Measurements from ENCODE around the gene CATSPERE.
"Not testable (repeated sequence)": the region's sequence is repeated elsewhere in the genome, so short reads cannot be mapped to it uniquely, and the experiment has no call there.

Gene CATSPERE

GRCh38 chr1:244659694-244660093 lies 198.6 kb downstream of the CATSPERE start:
- FAIRE-seq = no peak
- DNase-seq (ENCODE audit: insufficient read length, low spot score) = no peak

DNA sequence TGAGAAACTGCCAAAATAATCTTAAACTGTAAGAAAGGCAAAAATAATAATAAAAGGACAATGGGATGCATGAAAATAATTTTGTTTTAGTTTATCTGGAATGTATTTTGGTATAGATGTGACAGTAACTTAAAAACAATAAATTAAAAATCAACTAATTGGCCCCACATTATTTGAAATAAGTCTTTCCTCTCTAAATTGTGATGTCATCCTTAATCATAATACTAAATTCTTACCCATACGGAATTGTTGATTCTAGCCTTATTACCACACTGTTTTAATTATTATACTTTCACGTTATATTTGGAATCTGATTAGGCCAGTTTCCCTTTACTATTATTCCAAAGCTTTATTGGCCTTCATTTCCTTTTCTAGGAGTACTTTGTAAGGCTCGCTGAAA lies 199.5 kb downstream of the CATSPERE start:
- FAIRE-seq = no peak
- DNase-seq (ENCODE audit: insufficient read length, low spot score) = no peak

- not testable (repeated sequence) for FAIRE-seq; DNase-seq (ENCODE audit: insufficient read length, low spot score)
Measured at GRCh38 chr1:244661569-244662312, 200.7 kb downstream of the CATSPERE start.

GRCh38 chr1:244662599-244662998 lies 201.5 kb downstream of the CATSPERE start:
- DNase-seq (ENCODE audit: insufficient read length, low spot score) (no peak), FAIRE-seq (no peak)

GRCh38 chr1:244664353-244664752 lies 203.3 kb downstream of the CATSPERE start:
- FAIRE-seq = no peak
- DNase-seq (ENCODE audit: insufficient read length, low spot score) = no peak

GRCh38 chr1:244665771-244666217 lies 204.7 kb downstream of the CATSPERE start:
- no peak for DNase-seq (ENCODE audit: insufficient read length, low spot score)
- FAIRE-seq = no peak

DNA sequence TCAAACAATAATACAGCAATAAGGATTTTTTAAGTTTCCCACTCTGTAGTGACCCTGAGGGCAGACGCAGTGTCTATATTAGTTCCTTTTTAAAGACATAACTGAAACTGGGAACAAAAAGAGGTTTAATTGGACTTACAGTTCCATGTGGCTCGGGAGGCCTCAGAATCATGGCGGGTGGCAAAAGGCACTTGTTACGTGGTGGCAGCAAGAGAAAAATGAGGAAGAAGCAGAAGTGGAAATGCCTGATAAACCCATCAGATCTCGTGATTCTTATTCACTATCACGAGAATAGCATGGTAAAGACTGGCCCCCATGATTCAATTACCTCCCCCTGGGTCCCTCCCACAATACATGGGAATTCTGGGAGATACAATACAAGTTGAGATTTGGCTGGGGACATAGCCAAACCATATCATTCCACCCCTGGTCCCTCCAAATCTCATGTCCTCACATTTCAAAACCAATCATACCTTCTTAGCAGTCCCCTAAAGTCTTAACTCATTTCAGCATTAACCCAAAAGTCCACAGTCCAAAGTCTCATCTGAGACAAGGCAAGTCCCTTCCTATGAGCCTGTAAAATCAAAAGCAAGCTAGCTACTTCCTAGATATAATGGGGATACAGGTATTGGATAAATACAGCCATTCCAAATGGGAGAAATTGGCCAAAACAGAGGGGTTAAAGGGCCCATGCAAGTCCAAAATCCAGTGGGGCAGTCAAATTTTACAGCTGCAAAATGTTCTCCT lies 205.8 kb downstream of the CATSPERE start:
- not testable (repeated sequence) for DNase-seq (ENCODE audit: insufficient read length, low spot score); FAIRE-seq

GRCh38 chr1:244667797-244668196 lies 206.7 kb downstream of the CATSPERE start:
- FAIRE-seq (no peak), DNase-seq (ENCODE audit: insufficient read length, low spot score) (no peak)

DNA sequence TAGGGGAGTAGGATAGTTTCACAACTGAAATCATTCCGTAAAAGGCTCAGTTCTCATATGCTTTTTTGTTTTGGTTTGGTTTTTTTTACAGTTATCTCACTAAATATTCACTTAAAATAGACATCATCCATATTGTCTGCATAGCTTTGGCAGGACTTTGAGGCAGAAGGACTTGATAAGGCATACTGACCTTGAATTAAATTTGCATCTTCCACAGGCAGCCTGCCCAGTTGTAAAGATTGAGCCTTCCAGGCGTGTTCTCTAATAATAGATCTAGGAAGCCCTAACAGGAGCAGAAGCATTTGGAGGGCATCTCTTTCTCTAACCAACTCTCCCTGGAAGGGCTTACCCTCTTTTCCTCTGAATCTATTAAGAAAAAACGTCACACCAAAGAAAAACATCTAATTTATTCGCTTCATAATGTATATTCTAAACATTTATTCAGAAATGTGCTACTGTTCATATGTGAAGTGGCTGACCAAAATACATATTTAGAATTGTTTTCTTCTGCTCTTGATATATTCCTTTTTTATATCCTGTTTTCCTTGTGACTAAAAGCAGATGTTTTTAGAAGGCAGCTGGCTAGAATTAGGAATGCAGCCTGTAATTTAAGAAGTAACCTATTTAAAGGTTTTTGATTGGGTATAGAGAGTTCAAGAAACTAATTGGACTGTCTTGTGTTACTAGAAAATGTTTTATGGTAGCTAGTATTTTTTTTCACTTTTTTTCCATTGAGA lies 212.0 kb downstream of the CATSPERE start:
- DNase-seq (ENCODE audit: insufficient read length, low spot score) (no peak), FAIRE-seq (no peak)

DNA sequence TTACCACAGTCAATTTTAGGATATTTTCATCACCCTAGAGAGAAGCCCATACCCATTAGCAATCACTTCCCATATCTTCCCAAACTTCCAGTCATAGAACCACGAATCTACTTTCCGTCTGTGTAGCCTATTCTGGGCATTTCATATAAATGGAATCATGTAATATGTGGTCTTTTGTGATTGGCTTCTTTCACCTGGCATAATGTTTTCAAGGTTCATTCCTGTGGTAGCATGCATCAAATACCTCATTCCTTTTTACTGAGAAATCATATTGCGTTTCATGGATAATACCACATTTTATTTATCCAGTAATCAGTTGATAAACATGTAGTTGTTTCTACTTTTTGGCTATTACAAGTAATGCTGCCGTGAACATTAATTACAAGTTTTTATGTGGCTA lies 213.4 kb downstream of the CATSPERE start:
- DNase-seq (ENCODE audit: insufficient read length, low spot score) (no peak), FAIRE-seq (no peak)

DNA sequence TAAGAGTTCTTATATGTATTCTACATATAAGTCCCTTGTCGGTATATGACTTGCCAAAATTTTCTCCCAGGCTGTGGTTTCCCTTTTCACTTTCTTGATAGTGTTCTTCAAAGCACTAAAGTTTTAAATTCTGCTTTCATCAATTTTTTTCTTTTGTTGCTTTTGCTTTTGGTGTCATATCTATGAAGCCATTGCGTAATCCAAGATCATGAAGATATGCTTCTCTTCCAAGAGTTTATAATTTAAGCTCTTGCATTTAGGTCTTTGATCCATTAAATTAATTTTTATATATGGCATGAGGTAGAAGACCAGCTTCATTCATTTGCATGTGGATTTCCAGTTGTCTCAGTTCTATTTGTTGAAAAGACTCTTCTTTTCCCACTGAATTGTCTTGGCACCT lies 214.1 kb downstream of the CATSPERE start:
- FAIRE-seq = no peak
- no peak for DNase-seq (ENCODE audit: insufficient read length, low spot score)

DNA sequence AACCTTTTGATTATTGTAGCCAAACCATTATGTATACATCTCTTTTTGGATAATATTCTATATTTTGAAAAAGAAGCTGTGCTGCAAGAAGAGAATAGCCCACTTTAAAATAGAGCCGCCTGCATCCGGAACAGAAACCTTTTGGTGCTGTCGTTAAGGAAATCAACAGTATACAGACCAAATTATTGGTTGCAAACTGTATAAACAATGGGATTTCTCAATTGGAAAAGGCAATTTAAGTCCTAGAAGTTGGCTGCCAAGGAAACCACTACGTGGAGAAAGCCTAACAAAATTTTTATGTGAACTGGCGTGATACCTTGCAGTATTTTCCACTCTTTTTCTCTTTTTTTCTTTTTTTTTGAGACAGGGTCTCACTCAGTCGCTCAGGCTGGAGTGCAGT lies 217.6 kb downstream of the CATSPERE start:
- FAIRE-seq = no peak
- no peak for DNase-seq (ENCODE audit: insufficient read length, low spot score)

DNA sequence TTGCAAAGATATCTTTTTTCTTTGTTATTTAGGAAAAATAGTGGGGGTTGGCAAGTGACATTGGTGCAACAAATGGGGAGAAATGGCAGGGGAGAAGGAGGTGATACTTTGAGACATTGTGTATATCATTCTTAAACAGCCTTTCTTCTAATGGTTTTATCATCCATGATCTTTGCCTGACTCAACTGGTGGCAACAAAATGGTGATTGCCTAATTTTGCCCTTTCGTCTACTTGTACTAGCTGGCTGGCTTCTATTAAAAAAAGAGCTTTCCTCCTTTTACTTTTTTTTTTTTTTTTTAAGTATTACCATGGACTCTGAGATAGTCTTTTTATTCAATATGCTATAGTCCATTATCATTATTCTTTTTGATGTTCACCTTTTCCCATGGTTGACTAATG lies 219.6 kb downstream of the CATSPERE start:
- FAIRE-seq = no peak
- DNase-seq (ENCODE audit: insufficient read length, low spot score) = no peak

- not testable (repeated sequence) for FAIRE-seq; DNase-seq (ENCODE audit: insufficient read length, low spot score)
Measured at GRCh38 chr1:244682087-244682486, 221.0 kb downstream of the CATSPERE start.
